Measurements from ENCODE around the gene YIPF5.

Gene YIPF5

DNA sequence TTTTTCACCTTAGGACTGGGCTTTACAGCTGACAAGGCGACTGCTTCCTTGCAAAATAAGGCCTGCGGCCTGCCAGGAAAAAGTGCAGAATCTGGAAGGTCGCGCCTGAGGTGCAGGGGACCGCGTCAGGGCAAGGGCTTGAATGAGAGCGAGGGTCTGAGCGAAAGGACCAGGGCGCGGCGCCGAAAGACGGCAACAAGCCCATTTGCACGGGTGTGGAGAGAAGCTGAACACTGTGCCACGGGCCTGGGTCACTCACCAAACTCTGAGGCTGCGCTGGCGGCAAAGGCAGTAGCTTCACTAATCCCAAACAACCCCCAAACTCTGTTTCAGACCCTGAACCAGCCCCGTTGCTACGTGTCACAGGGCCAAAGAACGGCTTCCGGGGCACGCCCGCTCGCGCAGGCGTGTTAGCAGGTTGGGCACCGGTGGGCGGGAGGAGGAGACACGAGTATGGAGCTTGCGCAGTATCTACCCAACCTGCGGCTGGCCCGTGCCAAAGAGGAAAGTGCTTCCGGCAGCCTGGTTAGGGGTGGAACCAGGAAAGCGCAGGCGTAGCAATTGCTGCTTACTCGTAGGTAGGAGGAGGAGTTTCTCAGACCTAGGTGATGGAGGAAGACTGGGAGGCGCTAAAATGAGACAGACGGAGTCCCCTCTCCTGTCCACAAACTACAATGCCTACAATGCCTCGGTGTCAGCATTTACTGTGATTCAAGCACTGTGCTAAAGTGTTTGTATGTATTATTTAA, at the start of gene YIPF5, which contains the start of gene KCTD16:
TSS of gene YIPF5 (minus strand) at position 384 of the 749 bp plus-strand sequence. CDS start 704 bp downstream, outside the sequence.
TSS of gene KCTD16 (plus strand) at position 598 of the 749 bp plus-strand sequence.
- TF ChIP-seq, protein P1, sequence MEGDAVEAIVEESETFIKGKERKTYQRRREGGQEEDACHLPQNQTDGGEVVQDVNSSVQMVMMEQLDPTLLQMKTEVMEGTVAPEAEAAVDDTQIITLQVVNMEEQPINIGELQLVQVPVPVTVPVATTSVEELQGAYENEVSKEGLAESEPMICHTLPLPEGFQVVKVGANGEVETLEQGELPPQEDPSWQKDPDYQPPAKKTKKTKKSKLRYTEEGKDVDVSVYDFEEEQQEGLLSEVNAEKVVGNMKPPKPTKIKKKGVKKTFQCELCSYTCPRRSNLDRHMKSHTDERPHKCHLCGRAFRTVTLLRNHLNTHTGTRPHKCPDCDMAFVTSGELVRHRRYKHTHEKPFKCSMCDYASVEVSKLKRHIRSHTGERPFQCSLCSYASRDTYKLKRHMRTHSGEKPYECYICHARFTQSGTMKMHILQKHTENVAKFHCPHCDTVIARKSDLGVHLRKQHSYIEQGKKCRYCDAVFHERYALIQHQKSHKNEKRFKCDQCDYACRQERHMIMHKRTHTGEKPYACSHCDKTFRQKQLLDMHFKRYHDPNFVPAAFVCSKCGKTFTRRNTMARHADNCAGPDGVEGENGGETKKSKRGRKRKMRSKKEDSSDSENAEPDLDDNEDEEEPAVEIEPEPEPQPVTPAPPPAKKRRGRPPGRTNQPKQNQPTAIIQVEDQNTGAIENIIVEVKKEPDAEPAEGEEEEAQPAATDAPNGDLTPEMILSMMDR (IDR thresholded peaks at IDR 0.05; ENCODE audit: low read length, missing control alignments): no peak
- H3K4me3 ChIP-seq (replicated peaks; ENCODE audit: low read depth, low read length): peak within 1 kb of the TSS; percentile 88
- DNase-seq (ENCODE audit: low read depth): peak; percentile 98

DNA sequence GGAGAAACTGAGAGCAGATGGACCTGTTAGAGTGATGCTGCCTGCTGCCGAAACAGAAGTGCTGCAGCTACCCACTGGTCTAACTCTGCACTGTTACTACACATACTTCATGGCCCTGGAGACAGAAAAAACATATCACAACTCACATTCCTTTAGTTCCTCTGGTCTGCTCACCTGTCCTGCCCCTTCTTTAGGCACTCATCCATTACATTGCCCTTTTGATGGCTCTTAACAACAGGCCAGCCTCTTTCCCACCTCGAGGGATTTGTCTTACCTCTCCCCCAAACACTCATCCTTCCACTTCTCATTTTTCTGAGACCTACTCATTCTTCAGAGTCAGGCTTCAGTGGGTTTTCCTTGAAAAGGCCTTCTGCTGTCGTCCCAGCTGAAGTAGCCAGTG, 49.4 kb upstream of the YIPF5 start:
- TF ChIP-seq, protein P1 (IDR thresholded peaks at IDR 0.05; ENCODE audit: low read length, missing control alignments): no peak
- DNase-seq (ENCODE audit: low read depth): no peak
- no peak overlapping the region for H3K4me3 ChIP-seq (replicated peaks; ENCODE audit: low read depth, low read length)

DNA sequence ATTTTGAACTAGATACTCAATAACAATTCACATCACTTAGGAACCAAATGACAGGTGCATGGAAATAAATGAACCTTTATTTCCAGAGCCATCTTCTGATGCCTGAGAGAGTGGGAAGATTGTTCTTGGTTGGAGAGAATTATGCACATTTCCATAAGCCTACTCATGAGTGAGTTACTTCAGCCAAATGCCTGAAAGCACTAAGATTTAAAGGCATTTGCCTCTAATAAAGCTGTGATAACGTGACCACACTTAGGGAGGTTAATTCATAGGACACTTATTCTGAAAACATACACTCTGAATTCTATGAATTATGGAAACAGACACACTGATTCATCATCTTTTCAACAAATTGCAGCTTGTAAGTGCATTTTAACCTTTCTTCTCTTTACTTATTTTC, 40.2 kb upstream of the YIPF5 start:
- no peak for DNase-seq (ENCODE audit: low read depth)
- H3K4me3 ChIP-seq (replicated peaks; ENCODE audit: low read depth, low read length): no peak overlapping the region
- TF ChIP-seq, protein P1 (IDR thresholded peaks at IDR 0.05; ENCODE audit: low read length, missing control alignments): no peak

DNA sequence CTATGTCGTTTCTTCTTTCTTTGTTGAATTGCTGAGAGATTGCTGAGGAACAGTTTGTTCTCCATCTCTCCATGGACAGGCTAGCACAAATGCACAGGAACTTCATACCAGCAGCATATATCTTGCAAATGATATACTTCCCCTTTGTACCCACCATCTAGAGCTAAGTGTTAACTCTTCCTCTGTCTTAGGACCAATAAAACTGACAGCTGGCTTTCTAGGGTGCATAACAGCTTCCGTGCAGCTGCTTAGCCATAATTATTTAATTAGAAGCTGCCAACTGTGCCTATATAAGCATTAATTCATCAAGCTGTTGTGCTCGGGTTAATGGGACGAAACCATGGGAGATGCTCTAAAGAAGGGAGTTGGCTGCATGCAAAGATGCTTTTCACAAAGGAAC, 38.9 kb upstream of the YIPF5 start:
- TF ChIP-seq, protein P1 (IDR thresholded peaks at IDR 0.05; ENCODE audit: low read length, missing control alignments): no peak
- no peak overlapping the region for H3K4me3 ChIP-seq (replicated peaks; ENCODE audit: low read depth, low read length)
- no peak for DNase-seq (ENCODE audit: low read depth)

DNA sequence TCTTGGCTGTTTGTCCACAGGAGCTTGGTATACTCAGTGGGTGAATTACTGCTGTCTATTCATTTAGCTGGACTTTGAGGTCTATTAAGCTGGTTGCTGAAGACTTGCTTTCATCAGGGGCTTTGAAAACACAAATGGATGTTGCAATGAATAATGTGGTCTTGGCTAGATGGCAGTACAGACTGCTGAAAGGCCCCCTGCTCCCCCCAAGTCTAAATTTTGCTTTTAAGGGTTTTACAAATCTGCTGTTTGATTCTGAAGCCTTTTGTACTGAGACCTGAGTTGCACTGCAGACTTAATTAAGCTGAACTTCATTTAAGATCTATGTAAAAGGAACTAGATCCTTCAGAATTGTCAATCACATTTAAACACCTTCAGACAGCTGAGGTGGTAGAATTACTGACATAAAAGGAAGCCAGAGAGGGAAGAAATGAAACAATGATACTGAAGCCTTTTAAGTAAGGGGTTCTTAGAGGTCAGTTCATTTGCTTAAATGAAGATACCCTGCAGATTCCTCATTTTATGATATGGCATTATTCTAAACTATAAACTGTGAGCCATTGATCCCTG, 37.5 kb upstream of the YIPF5 start:
- TF ChIP-seq, protein P1 (IDR thresholded peaks at IDR 0.05; ENCODE audit: low read length, missing control alignments): no peak
- H3K4me3 ChIP-seq (replicated peaks; ENCODE audit: low read depth, low read length): no peak overlapping the region
- DNase-seq (ENCODE audit: low read depth): no peak

DNA sequence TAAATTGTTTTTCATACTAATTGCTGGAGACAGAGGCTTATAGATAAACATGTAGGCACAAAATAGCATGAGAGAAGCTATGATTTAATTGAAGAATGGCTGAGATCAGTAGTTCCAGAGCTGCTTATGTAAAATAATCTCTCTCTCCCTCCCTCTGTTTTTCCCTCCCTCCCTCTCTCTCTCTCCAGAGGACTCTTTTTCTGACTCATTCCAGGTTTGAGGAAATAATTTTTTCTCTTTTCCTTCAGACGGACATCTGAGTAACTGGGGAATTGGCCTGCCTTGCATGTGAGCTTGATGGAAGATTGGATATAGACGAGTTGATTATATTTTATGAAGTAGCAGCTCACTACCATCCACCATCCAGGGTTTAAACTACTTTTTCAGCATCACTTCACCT, 35.7 kb upstream of the YIPF5 start:
- TF ChIP-seq, protein P1 (IDR thresholded peaks at IDR 0.05; ENCODE audit: low read length, missing control alignments): no peak
- no peak overlapping the region for H3K4me3 ChIP-seq (replicated peaks; ENCODE audit: low read depth, low read length)
- DNase-seq (ENCODE audit: low read depth): peak; percentile 37

Measured in fibroblast of pulmonary artery (primary cell).